ENCODE results near the gene SH2D3C. TPM values are rescaled to one million over a fixed set of nuclear protein-coding genes. Genes with fewer than 3 reads are reported as not detected.

Gene SH2D3C
- total RNA-seq, 1 experiment from 2014 or later: 0.08 TPM

DNA sequence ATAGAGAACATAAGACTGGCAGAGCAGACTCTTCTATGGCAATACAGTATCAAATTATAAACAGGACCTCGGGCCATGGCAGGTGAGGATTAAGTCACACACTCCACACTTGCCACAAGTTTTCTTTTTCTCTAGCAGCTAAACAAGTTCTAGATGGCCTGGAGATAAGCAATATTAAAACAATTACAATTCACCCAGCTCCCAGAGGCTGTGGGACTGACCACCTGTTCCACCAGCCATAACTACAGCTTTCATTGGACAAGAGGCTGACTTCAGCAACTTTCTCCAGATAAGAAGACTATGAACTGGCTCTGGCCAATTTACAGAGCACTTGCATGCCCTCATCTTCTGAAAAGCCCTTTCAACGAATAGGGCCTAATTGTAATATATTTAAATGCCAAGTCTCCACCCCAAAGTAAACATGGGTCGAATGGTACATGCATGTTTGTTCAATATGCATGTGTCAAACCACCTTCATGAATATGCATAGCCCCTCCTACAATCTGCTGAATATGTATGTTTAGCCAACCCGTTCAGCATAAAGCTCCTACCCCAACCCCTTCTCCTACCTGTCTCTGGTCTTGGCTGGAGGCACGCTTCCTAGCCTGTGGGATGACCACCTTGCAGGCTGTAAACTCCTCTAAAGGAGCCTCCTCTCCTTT is 77.7 kb downstream of the SH2D3C start:
- DNase-seq (ENCODE audit: low read depth, low spot score): no peak
- in situ Hi-C loops (cut with HindIII; ENCODE audit: low pct_unique_long_range_greater_than_20kb, low sequenced_read_pairs): no loop called here

DNA sequence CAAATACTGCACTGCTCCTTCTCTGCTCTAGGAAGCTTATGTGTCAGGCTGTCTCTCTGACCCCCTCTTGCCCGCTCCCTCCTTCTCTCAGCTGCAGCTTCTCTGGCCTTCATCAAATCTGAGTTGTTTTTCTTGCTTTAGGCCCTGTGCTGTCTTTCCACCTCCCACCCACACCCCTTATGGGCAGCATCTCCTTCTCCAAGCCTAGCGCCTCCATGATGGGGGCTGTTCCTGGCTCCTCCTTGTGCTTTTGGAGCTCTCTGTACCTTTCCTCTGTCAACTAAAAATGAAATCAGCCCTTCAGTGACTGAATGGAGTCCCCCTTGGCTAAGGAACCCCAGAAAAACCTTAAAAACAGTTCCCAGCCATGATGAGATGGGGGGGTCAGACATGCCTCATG is 78.3 kb downstream of the SH2D3C start:
- in situ Hi-C loops (cut with HindIII; ENCODE audit: low pct_unique_long_range_greater_than_20kb, low sequenced_read_pairs): no loop called here
- DNase-seq (ENCODE audit: low read depth, low spot score): no peak

DNA sequence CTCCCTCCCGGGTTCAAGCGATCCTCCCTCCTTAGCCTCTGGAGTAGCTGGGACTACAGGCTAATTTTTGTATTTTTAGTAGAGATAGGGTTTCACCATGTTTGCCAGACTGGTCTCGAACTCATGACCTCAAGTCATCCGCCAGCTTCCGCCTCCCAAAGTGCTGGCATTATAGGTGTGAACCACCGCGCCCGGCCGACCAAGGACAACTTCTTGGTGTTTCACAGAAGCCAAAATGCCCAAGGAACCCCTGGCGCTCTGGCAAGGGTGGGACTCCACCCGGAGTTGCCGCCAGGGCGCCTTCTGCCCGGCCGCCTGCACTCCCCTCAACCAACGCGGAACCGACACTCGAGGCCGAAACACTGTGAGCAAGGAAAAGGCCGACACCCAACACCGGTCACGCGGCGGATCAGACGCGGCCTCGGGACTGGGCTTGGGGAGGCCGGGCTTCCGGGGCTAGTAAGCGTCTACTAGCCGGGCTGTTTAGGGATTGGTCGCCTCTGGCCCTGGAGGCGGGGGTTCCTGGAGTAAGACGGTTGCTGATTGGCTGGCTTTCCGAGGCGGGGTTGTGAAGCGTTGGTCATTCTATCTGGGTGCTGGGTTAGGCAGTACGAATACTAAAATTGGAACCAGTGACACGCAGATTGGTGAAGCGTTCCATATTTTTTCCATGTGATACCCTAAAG is 79.3 kb downstream of the SH2D3C start:
- in situ Hi-C loops (cut with HindIII; ENCODE audit: low pct_unique_long_range_greater_than_20kb, low sequenced_read_pairs): no loop called here
- peak; percentile 87 for DNase-seq (ENCODE audit: low read depth, low spot score)

DNA sequence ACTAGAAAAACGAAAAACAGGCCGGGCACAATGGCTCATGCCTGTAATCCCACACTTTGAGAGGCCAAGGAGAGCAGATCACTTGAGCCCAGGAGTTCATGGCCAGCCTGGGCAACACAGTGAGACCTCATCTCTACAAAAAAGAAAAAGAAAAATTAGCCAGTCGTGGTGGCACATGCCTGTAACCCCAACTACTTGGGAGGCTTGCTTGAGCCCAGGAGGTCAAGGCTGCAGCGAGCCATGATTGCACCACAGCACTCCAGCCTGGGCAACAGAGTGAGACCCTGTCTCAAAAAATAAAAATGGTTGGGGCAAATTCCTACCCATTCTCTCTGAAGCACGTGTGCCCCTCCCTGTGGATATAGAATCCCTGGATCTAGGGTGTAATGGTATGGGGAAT is 80.1 kb downstream of the SH2D3C start:
- DNase-seq (ENCODE audit: low read depth, low spot score): no peak
- in situ Hi-C loops (cut with HindIII; ENCODE audit: low pct_unique_long_range_greater_than_20kb, low sequenced_read_pairs): no loop called here

DNA sequence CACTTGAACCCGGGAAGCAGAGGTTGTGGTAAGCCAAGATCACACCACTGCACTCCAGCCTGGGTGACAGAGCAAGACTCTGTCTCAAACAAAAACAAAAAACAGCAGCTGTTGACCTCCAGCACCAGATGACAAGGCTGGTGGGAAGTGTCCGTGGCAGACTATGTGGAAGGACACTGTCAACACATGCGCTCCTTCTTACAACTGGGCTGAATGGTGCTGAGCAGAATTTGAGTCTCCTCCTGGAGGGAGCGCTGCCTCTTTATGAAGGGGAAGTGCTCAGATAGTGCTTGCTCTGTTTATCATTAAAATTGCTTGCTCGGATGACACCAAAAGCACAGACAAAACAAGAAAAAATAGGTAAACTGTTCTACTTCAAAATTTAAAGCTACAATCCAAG is 80.9 kb downstream of the SH2D3C start:
- DNase-seq (ENCODE audit: low read depth, low spot score): no peak
- in situ Hi-C loops (cut with HindIII; ENCODE audit: low pct_unique_long_range_greater_than_20kb, low sequenced_read_pairs): no loop called here

DNA sequence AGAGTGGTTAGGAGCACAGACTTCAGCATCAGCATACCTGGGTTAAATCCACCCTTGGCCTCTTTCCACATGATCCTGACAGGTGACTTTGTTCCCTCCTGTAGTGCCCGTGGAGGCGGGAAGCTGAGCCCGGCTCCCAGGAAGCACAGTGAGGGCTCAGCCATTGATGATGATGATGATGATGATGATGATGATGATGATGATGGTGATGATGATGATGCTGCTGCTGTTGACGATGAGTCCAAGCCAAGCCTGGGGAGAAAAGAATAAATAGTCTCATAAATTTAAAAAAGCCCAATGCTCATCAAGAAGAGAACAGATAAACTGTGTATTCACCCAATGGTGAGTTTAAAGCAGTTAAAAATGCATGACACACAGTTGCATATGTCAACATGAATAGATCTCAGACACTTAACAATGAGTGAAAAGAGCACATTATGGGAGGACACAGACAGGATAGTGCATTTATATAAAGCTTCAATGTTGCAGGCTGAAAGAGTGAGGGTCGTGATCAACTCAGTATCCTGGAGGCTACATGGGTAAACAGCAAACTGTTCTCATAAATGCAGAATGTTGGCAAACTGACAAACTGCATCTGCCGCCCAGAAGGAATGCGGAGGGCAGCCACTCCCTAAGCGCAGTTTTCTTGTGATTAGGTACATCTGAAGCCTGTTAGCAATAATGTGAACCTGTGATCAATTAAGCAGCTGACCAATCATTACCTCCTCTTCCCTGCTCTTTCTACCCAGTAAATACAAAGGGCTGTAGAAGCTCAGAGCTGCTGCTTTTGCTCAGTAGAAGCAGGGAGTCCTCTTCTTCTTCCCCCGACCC is 83.4 kb downstream of the SH2D3C start:
- DNase-seq (ENCODE audit: low read depth, low spot score): no peak
- in situ Hi-C loops (cut with HindIII; ENCODE audit: low pct_unique_long_range_greater_than_20kb, low sequenced_read_pairs): no loop called here

DNA sequence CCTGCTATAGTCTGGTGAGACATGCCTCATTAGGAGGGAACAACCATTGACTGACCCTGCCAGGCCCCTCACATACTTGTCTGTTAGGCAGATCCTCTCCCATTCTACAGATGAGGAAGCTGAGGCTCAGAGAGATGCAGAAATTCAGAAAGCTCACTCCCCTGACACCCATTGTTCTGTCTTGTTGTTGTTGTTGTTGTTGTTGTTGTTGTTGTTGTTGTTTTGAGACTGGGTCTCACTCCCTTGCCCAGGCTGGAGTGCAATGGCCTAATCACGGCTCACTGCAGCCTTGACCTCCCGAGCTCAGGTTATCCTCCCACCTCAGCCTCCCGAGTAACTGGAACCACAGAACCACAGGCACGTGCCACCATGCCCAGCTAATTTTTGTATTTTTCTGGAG is 84.8 kb downstream of the SH2D3C start:
- in situ Hi-C loops (cut with HindIII; ENCODE audit: low pct_unique_long_range_greater_than_20kb, low sequenced_read_pairs): no loop called here
- DNase-seq (ENCODE audit: low read depth, low spot score): no peak

DNA sequence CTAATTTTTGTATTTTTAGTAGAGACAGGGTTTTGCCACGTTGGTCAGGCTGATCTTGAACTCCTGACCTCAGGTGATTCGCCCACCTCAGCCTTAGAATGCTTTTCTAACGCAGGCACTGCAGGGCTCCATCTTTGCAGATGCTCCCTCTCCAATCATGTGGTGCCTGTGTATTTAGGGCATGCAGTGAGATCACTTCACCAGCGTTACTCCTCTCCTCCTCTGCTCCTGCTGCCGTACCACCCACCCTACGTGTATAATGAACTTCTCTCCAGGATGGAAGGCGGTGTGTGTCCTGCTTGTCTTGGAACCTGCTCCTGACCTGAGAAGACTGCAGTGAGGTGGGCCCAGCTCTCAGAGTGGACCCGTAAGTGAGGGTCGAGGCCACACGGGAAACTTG is 85.3 kb downstream of the SH2D3C start:
- in situ Hi-C loops (cut with HindIII; ENCODE audit: low pct_unique_long_range_greater_than_20kb, low sequenced_read_pairs): no loop called here
- no peak for DNase-seq (ENCODE audit: low read depth, low spot score)

DNA sequence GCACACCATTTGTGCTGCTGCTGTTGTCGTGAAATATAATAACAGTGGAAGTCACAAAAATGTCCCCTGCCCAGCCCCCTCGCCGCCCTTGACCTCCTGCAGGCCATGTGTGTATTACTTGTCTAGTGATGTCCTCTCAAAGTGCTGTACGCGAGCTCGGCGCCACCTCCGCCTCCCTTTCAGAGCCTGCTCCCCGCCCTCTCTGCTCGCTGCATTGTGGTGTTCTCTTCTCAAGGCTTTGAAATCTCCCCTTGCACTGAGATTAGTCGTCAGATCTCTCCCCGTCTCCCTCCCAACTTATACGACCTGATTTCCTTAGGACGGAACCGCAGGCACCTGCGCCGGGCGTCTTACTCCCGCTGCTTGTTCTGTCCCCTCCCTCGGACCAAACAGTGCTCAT is 86.4 kb downstream of the SH2D3C start:
- in situ Hi-C loops (cut with HindIII; ENCODE audit: low pct_unique_long_range_greater_than_20kb, low sequenced_read_pairs): no loop called here
- no peak for DNase-seq (ENCODE audit: low read depth, low spot score)

DNA sequence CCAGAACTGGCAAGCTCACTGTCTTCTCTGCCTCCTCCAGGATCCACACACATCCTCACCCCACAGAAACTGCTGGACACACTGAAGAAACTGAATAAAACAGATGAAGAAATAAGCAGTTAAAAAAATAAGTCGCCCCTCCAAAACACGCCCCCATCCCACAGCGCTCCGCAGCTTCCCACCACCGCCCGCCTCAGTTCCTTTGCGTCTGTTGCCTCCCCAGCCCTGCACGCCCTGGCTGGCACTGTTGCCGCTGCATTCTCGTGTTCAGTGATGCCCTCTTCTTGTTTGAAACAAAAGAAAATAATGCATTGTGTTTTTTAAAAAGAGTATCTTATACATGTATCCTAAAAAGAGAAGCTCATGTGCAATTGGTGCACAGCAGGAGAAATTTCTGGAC is 87.7 kb downstream of the SH2D3C start:
- in situ Hi-C loops (cut with HindIII; ENCODE audit: low pct_unique_long_range_greater_than_20kb, low sequenced_read_pairs): no loop called here
- no peak for DNase-seq (ENCODE audit: low read depth, low spot score)

DNA sequence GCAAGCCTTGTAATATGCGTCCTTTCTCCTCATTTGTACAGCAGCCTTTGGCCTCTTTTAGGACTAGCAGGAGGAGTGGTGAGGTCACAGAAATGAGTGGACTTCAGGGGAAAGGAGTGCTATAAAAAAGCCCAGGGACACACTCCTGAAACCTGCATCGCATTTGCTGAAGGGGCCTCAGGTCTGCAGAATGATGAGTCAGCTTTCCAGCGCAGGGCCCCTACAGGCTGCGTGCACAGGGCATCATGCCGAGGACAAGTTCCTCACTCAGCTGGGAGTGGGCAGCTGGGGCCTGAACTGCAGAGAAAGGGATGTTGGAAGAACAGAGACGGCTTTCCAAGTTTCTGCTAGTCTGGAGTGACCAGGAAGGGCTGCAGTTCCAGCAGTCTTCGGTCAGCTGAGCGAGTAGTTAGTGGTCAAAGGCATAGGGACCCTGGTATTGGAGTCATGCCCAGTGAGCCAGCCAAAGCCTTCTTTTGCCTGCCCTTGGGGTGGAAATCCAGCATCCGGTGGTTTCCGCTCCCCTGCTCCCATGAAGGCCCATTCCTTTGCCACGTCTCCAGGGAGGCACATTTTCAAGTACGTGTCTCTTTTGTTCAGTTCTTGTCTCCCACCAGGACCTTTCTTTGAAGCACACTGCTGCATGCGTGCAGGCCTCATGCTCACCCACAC is 89.0 kb downstream of the SH2D3C start:
- DNase-seq (ENCODE audit: low read depth, low spot score): no peak
- in situ Hi-C loops (cut with HindIII; ENCODE audit: low pct_unique_long_range_greater_than_20kb, low sequenced_read_pairs): no loop called here

Other genes starting within 250 kb of the SH2D3C start
- gene STXBP1, start 166.4 kb downstream of the SH2D3C start, total RNA-seq (2014; rRNA removed; shearing (Covaris generic)): 41.3 and 41.5 TPM in 2 replicates
- 0.11 TPM in 2 replicates for gene CFAP157, start 71.7 kb downstream of the SH2D3C start, total RNA-seq (2014; rRNA removed; shearing (Covaris generic))
- 26.9 and 35.5 TPM in 2 replicates for gene PTRH1, start 63.0 kb downstream of the SH2D3C start, total RNA-seq (2014; rRNA removed; shearing (Covaris generic))
- gene TTC16, start 62.6 kb downstream of the SH2D3C start, total RNA-seq (2014; rRNA removed; shearing (Covaris generic)): 0.11 and 0.16 TPM in 2 replicates
- 9.0 and 10.5 TPM in 2 replicates for gene TOR2A, start 43.4 kb downstream of the SH2D3C start, total RNA-seq (2014; rRNA removed; shearing (Covaris generic))
- gene CDK9, start 7.4 kb upstream of the SH2D3C start, total RNA-seq (2014; rRNA removed; shearing (Covaris generic)): 22.1 and 32.7 TPM in 2 replicates
- gene FPGS, start 24.2 kb upstream of the SH2D3C start, total RNA-seq (2014; rRNA removed; shearing (Covaris generic)): 41.4 and 45.2 TPM in 2 replicates
- 3.7 and 5.5 TPM in 2 replicates for gene ENG, start 76.0 kb upstream of the SH2D3C start, total RNA-seq (2014; rRNA removed; shearing (Covaris generic))
- 50.6 and 53.0 TPM in 2 replicates for gene AK1, start 99.0 kb upstream of the SH2D3C start, total RNA-seq (2014; rRNA removed; shearing (Covaris generic))
- gene ST6GALNAC6, start 120.9 kb upstream of the SH2D3C start, total RNA-seq (2014; rRNA removed; shearing (Covaris generic)): 10.1 TPM in 2 replicates
- 5.2 and 7.4 TPM in 2 replicates for gene ST6GALNAC4, start 138.4 kb upstream of the SH2D3C start, total RNA-seq (2014; rRNA removed; shearing (Covaris generic))
- 0.32 TPM in 1 of 2 replicates, not detected in the other for gene PIP5KL1, start 152.1 kb upstream of the SH2D3C start, total RNA-seq (2014; rRNA removed; shearing (Covaris generic))
- gene DPM2, start 159.2 kb upstream of the SH2D3C start, total RNA-seq (2014; rRNA removed; shearing (Covaris generic)): 31.4 and 34.9 TPM in 2 replicates
- 28.5 and 31.1 TPM in 2 replicates for gene EEIG1, start 202.3 kb upstream of the SH2D3C start, total RNA-seq (2014; rRNA removed; shearing (Covaris generic))

All from SK-MEL-5 (cell line).